Measurements from ENCODE around the gene TCP1.
A peak's percentile ranks its signal among the peaks of the same experiment; 100 is the strongest.
"Not testable (repeated sequence)": the region's sequence is repeated elsewhere in the genome, so short reads cannot be mapped to it uniquely, and the experiment has no call there.

Gene TCP1

DNA sequence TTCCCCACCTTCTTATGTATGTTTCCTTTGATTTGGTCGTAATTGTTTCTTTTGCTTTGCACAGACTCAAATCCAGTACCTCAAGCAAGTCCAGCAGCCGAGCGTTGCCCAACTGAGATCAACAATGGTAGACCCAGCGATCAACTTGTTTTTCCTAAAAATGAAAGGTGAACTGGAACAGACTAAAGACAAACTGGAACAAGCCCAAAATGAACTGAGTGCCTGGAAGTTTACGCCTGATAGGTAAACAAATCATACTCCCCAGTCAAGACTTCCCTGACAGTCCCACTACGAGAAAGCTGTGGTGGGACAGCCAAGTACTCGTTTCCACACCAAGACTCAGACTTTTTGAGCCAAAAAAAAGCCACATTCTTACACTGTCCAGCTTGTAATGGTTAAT is 41.3 kb downstream of the TCP1 start:
- not testable (repeated sequence) for H3K79me1 ChIP-seq (replicated peaks; ENCODE audit: low read length, poor library complexity, severe bottlenecking); H3K27ac ChIP-seq (ENCODE audit: low read length, poor library complexity, severe bottlenecking); H3K9ac ChIP-seq (ENCODE audit: low read length); H2BK12ac ChIP-seq (ENCODE audit: low read length in 2 of 2); H3K23ac ChIP-seq (ENCODE audit: low read length in 2 of 2); H2BK120ac ChIP-seq (ENCODE audit: low read depth, low read length); H4K91ac ChIP-seq (ENCODE audit: low read length); H2BK5ac ChIP-seq (ENCODE audit: low read depth, low read length, poor library complexity, severe bottlenecking); H3K18ac ChIP-seq (ENCODE audit: low read depth in 1 of 2, low read length in 2 of 2); H3K4me1 ChIP-seq (ENCODE audit: control insufficient read depth, insufficient read depth, low read depth, low read length); H2BK15ac ChIP-seq (ENCODE audit: low read depth, poor library complexity, severe bottlenecking); H3K27me3 ChIP-seq (ENCODE audit: control insufficient read depth in 1 of 2, insufficient read depth in 1 of 2, low read length in 2 of 2); H3K4me3 ChIP-seq (ENCODE audit: insufficient read depth in 1 of 2, low read depth in 1 of 2, low read length in 2 of 2); H2AFZ ChIP-seq (ENCODE audit: low read depth, low read length); H3K14ac ChIP-seq (ENCODE audit: low read length in 2 of 2); H4K8ac ChIP-seq (ENCODE audit: low read length); H3K9me3 ChIP-seq (ENCODE audit: control insufficient read depth, low read length); H2AK5ac ChIP-seq (ENCODE audit: low read length, severe bottlenecking); H3K4ac ChIP-seq (ENCODE audit: low read depth in 1 of 2, low read length in 2 of 2); DNase-seq; H3K4me2 ChIP-seq (ENCODE audit: low read length, poor library complexity, severe bottlenecking)
- WGBS = 96% methylated on average over 6 of the region's 7 CpGs
- peaks cover 16 to 100% of the 10 kb centered on the region in 2 experiments for H3K36me3 ChIP-seq (ENCODE audit: control insufficient read depth in 1 of 2, insufficient read depth in 2 of 2, low read depth in 1 of 2, low read length in 2 of 2)

- WGBS = no CpG with 5 or more reads among the region's 1 CpG
- no peak for DNase-seq
- H3K23ac ChIP-seq (ENCODE audit: low read length in 2 of 2) = no peak overlapping the region
- no peak overlapping the region for H2BK12ac ChIP-seq (ENCODE audit: low read length in 2 of 2)
- H3K9ac ChIP-seq (ENCODE audit: low read length) = no peak overlapping the region
- H3K36me3 ChIP-seq (ENCODE audit: control insufficient read depth in 1 of 2, insufficient read depth in 2 of 2, low read depth in 1 of 2, low read length in 2 of 2) = peaks cover 19 to 100% of the 10 kb centered on the region in 2 experiments
- H2AFZ ChIP-seq (ENCODE audit: low read depth, low read length) = no peak overlapping the region
- no peak overlapping the region for H3K18ac ChIP-seq (ENCODE audit: low read depth in 1 of 2, low read length in 2 of 2)
- no peak overlapping the region for H3K4me2 ChIP-seq (ENCODE audit: low read length, poor library complexity, severe bottlenecking)
- H2BK5ac ChIP-seq (ENCODE audit: low read depth, low read length, poor library complexity, severe bottlenecking) = no peak overlapping the region
- H3K27me3 ChIP-seq (ENCODE audit: control insufficient read depth in 1 of 2, insufficient read depth in 1 of 2, low read length in 2 of 2) = no peaks in the 10 kb centered on the region
- peaks cover 7% of the 10 kb centered on the region for H3K79me1 ChIP-seq (replicated peaks; ENCODE audit: low read length, poor library complexity, severe bottlenecking)
- H2BK120ac ChIP-seq (ENCODE audit: low read depth, low read length) = no peak overlapping the region
- no peaks in the 10 kb centered on the region for H3K4me1 ChIP-seq (ENCODE audit: control insufficient read depth, insufficient read depth, low read depth, low read length)
- H2BK15ac ChIP-seq (ENCODE audit: low read depth, poor library complexity, severe bottlenecking) = no peak overlapping the region
- no peaks in the 10 kb centered on the region for H3K9me3 ChIP-seq (ENCODE audit: control insufficient read depth, low read length)
- H4K91ac ChIP-seq (ENCODE audit: low read length) = no peak overlapping the region
- H4K8ac ChIP-seq (ENCODE audit: low read length) = no peak overlapping the region
- H3K14ac ChIP-seq (ENCODE audit: low read length in 2 of 2) = no peak overlapping the region
- H3K4me3 ChIP-seq (ENCODE audit: insufficient read depth in 1 of 2, low read depth in 1 of 2, low read length in 2 of 2) = no peak overlapping the region
- no peak overlapping the region for H2AK5ac ChIP-seq (ENCODE audit: low read length, severe bottlenecking)
- H3K4ac ChIP-seq (ENCODE audit: low read depth in 1 of 2, low read length in 2 of 2) = no peak overlapping the region
- no peak overlapping the region for H3K27ac ChIP-seq (ENCODE audit: low read length, poor library complexity, severe bottlenecking)
Measured at GRCh38 chr6:159746759-159747158, 42.6 kb downstream of the TCP1 start.

GRCh38 chr6:159745081-159745480 is 44.3 kb downstream of the TCP1 start:
- Histone ChIP-seq H3K4me2 (ENCODE audit: low read length, poor library complexity, severe bottlenecking) (no peak overlapping the region), H4K91ac (ENCODE audit: low read length) (no peak overlapping the region), H4K8ac (ENCODE audit: low read length) (no peak overlapping the region), H3K27me3 (ENCODE audit: control insufficient read depth in 1 of 2, insufficient read depth in 1 of 2, low read length in 2 of 2) (no peaks in the 10 kb centered on the region), H3K4ac (ENCODE audit: low read depth in 1 of 2, low read length in 2 of 2) (no peak overlapping the region), H3K4me3 (ENCODE audit: insufficient read depth in 1 of 2, low read depth in 1 of 2, low read length in 2 of 2) (no peak overlapping the region), H3K9me3 (ENCODE audit: control insufficient read depth, low read length) (no peaks in the 10 kb centered on the region), H3K4me1 (ENCODE audit: control insufficient read depth, insufficient read depth, low read depth, low read length) (no peaks in the 10 kb centered on the region), H3K36me3 (ENCODE audit: control insufficient read depth in 1 of 2, insufficient read depth in 2 of 2, low read depth in 1 of 2, low read length in 2 of 2) (peaks cover 18 to 99% of the 10 kb centered on the region in 2 experiments), H3K9ac (ENCODE audit: low read length) (no peak overlapping the region), H3K23ac (ENCODE audit: low read length in 2 of 2) (no peak overlapping the region), H3K14ac (ENCODE audit: low read length in 2 of 2) (no peak overlapping the region), H2BK12ac (ENCODE audit: low read length in 2 of 2) (no peak overlapping the region), H2AFZ (ENCODE audit: low read depth, low read length) (no peak overlapping the region), H2AK5ac (ENCODE audit: low read length, severe bottlenecking) (no peak overlapping the region), H3K27ac (ENCODE audit: low read length, poor library complexity, severe bottlenecking) (no peak overlapping the region), H3K79me1 (replicated peaks; ENCODE audit: low read length, poor library complexity, severe bottlenecking) (peaks cover 10% of the 10 kb centered on the region), H2BK5ac (ENCODE audit: low read depth, low read length, poor library complexity, severe bottlenecking) (no peak overlapping the region), H2BK120ac (ENCODE audit: low read depth, low read length) (no peak overlapping the region), H2BK15ac (ENCODE audit: low read depth, poor library complexity, severe bottlenecking) (no peak overlapping the region), H3K18ac (ENCODE audit: low read depth in 1 of 2, low read length in 2 of 2) (no peak overlapping the region)
- WGBS = 100% methylated on average over 6 of the region's 7 CpGs
- no peak for DNase-seq

DNA sequence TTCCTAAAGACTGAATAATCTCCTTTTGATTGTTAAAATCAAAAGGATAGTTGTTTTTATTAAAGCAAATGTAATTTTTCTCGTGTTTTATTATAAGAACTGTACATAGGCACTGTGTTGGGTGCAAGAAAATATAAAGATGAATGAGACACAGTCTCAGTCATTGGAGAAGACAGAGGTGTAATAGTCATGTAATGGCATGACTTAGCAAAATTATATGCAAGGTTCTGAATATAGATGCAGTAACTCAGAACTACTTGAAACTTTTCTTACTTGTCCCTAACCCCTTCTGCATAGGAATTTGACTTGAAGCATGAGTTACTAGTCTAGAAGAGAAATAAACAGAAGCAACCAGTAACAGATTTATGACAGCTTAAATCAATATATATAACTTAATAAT is 47.2 kb downstream of the TCP1 start:
- no peak overlapping the region for H3K23ac ChIP-seq (ENCODE audit: low read length in 2 of 2)
- no peak overlapping the region for H2BK5ac ChIP-seq (ENCODE audit: low read depth, low read length, poor library complexity, severe bottlenecking)
- no peak overlapping the region for H3K27ac ChIP-seq (ENCODE audit: low read length, poor library complexity, severe bottlenecking)
- H3K4ac ChIP-seq (ENCODE audit: low read depth in 1 of 2, low read length in 2 of 2) = no peak overlapping the region
- no peak overlapping the region for H2AK5ac ChIP-seq (ENCODE audit: low read length, severe bottlenecking)
- no peak overlapping the region for H3K14ac ChIP-seq (ENCODE audit: low read length in 2 of 2)
- H3K4me2 ChIP-seq (ENCODE audit: low read length, poor library complexity, severe bottlenecking) = no peak overlapping the region
- H3K9ac ChIP-seq (ENCODE audit: low read length) = peak overlapping the region; percentile 29
- no peak overlapping the region for H2AFZ ChIP-seq (ENCODE audit: low read depth, low read length)
- no peak overlapping the region for H2BK15ac ChIP-seq (ENCODE audit: low read depth, poor library complexity, severe bottlenecking)
- no peak overlapping the region for H2BK12ac ChIP-seq (ENCODE audit: low read length in 2 of 2)
- H3K36me3 ChIP-seq (ENCODE audit: control insufficient read depth in 1 of 2, insufficient read depth in 2 of 2, low read depth in 1 of 2, low read length in 2 of 2) = peaks cover 13 to 98% of the 10 kb centered on the region in 2 experiments
- DNase-seq = no peak
- no peak overlapping the region for H3K4me3 ChIP-seq (ENCODE audit: insufficient read depth in 1 of 2, low read depth in 1 of 2, low read length in 2 of 2)
- H4K91ac ChIP-seq (ENCODE audit: low read length) = no peak overlapping the region
- no peak overlapping the region for H2BK120ac ChIP-seq (ENCODE audit: low read depth, low read length)
- peaks cover under 1% of the 10 kb centered on the region for H3K4me1 ChIP-seq (ENCODE audit: control insufficient read depth, insufficient read depth, low read depth, low read length)
- peaks cover 11% of the 10 kb centered on the region for H3K79me1 ChIP-seq (replicated peaks; ENCODE audit: low read length, poor library complexity, severe bottlenecking)
- H3K18ac ChIP-seq (ENCODE audit: low read depth in 1 of 2, low read length in 2 of 2) = no peak overlapping the region
- H3K9me3 ChIP-seq (ENCODE audit: control insufficient read depth, low read length) = no peaks in the 10 kb centered on the region
- no peaks in the 10 kb centered on the region for H3K27me3 ChIP-seq (ENCODE audit: control insufficient read depth in 1 of 2, insufficient read depth in 1 of 2, low read length in 2 of 2)
- H4K8ac ChIP-seq (ENCODE audit: low read length) = no peak overlapping the region
- 94% methylated on average over 1 of the region's 1 CpG for WGBS

All from mesenchymal stem cell (in vitro differentiated cells and primary cell).